Aorta (tissue), 5 donors: ENCODE data around the gene TRMT44. TPM values are rescaled to one million over a fixed set of nuclear protein-coding genes. Genes with fewer than 3 reads are reported as not detected.

Experiments
- ATAC-seq: fragments of 200-7000 bp; cut with Tn5 transposase; one replicate; pipeline ENCODE4 v1.9.1; 2022; ENCODE audit warnings: moderate library complexity; ENCODE audit not compliant: low FRiP score
- DNase-seq, 2 donors: peaks; one replicate each; pipeline ENCODE4 v3.0.0-alpha.2; 2020
- H3K27ac ChIP-seq, 2 donors: one replicate each; pipeline ENCODE4 v1.5.1; 2013; ENCODE audit warnings: low read length in 2 of 2, mild to moderate bottlenecking in 2 of 2, moderate library complexity in 2 of 2, control low read depth in 1 of 2, inconsistent platforms in 1 of 2, low read depth in 1 of 2
- H3K27me3 ChIP-seq, 2 donors: one replicate each; pipeline ENCODE4 v1.6.1; 2013; ENCODE audit warnings: control low read depth in 1 of 2, low read length in 1 of 2, mild to moderate bottlenecking in 1 of 2, moderate library complexity in 1 of 2; ENCODE audit not compliant: insufficient read depth in 2 of 2, control insufficient read depth in 1 of 2
- H3K36me3 ChIP-seq, 2 donors: one replicate each; pipeline ENCODE4 v1.6.1; 2013; ENCODE audit warnings: control low read depth in 1 of 2, low read length in 1 of 2, mild to moderate bottlenecking in 1 of 2; ENCODE audit not compliant: insufficient read depth in 2 of 2, control insufficient read depth in 1 of 2
- H3K4me1 ChIP-seq, 2 donors: one replicate each; pipeline ENCODE4 v1.6.1; 2013; ENCODE audit warnings: low read length in 2 of 2, control low read depth in 1 of 2, mild to moderate bottlenecking in 1 of 2, moderate library complexity in 1 of 2; ENCODE audit not compliant: insufficient read depth in 2 of 2, control insufficient read depth in 1 of 2
- H3K4me3 ChIP-seq, 2 donors: one replicate each; pipeline ENCODE4 v1.5.1; 2013; ENCODE audit warnings: low read length in 2 of 2, control low read depth in 1 of 2, mild to moderate bottlenecking in 1 of 2
- H3K9me3 ChIP-seq: one replicate; pipeline ENCODE4 v1.6.1; 2013; ENCODE audit warnings: mild to moderate bottlenecking, low read length; ENCODE audit not compliant: control insufficient read depth
- WGBS, 2 donors: extraction: QIAGEN DNeasy Blood & Tissue Kit; methylation state at CpG; one replicate each; pipeline ENCODE4 v1.1.7; 2013; 5-methylcytosine and 5-hydroxymethylcytosine counted together
- intact Hi-C, 2 donors: fragments of 100-400 bp; cut with DNase I; formaldehyde crosslinking; loops; one replicate each; pipeline versions ENCODE4 v1.14.2 to v1.15.0; 2022
- polyA plus RNA-seq, 2 donors: library from polyadenylated mRNA; stranded (reverse); fragments of 200-250 nt; gene quantifications; one replicate each; pipeline ENCODE4 v1.2.3, GENCODE V29; 2013
- total RNA-seq, 2 donors: library from RNA; stranded (reverse); fragmentation: NEBNext Ultra II Directional; extraction: Animal tissue kit (Norgen Biotek cat#: 25700); gene quantifications; one replicate each; pipeline ENCODE4 v1.2.1, GENCODE V29; 2021
- donor health status: healthy with polysubstance abuse.
- donor health status: Bipolar disorder and iron deficiency.
- donor health status: DM: no; HTN: no; CAD: no.
- donor health status: DM: no; HTN: no; CAD: no.
- donor health status: DM: yes; HTN: yes; CAD: no.

The TRMT44 gene
- total and polyA plus RNA-seq, 4 donors: 6.1 to 23.1 (median 14.2) TPM

- Histone ChIP-seq H3K27ac (no peak overlapping the region), H3K9me3 (no peaks in the 10 kb centered on the region), H3K4me1 (peaks cover 0 to 3% of the 10 kb centered on the region in 2 donors), H3K27me3 (no peaks in the 10 kb centered on the region), H3K4me3 (no peak overlapping the region), H3K36me3 (no peaks in the 10 kb centered on the region)
- WGBS, 2 donors: 48 to 49% methylated on average over 15 of the region's 15 CpGs
- ATAC-seq (no peak), DNase-seq (no peak)
- intact Hi-C loops: loop anchor here in 1 of 2 donors (2.0 kb wide), 1 partner anchor 32 kb away; no protein-coding TSS in a partner anchor
Observed at GRCh38 chr4:8504279-8505007, 63.9 kb downstream of the TRMT44 start.

- no peak overlapping the region for H3K27ac ChIP-seq
- no peaks in the 10 kb centered on the region for H3K36me3 ChIP-seq
- WGBS, 2 donors: 89 to 95% methylated on average over 7 of the region's 7 CpGs
- H3K4me1 ChIP-seq: peaks cover 0 to 3% of the 10 kb centered on the region in 2 donors
- no peak overlapping the region for H3K4me3 ChIP-seq
- no peak for DNase-seq
- H3K9me3 ChIP-seq: no peaks in the 10 kb centered on the region
- intact Hi-C loops: loop anchor here in 1 of 2 donors (2.0 kb wide), 1 partner anchor 32 kb away; no protein-coding TSS in a partner anchor
- ATAC-seq: no peak
- no peaks in the 10 kb centered on the region for H3K27me3 ChIP-seq
Observed at GRCh38 chr4:8505229-8505628, 64.7 kb downstream of the TRMT44 start.

GRCh38 chr4:8506006-8506372, 65.4 kb downstream of the TRMT44 start:
- intact Hi-C loops: no loop called here
- no peak overlapping the region for H3K4me3 ChIP-seq
- WGBS, 2 donors: 14 to 20% methylated on average over 5 of the region's 5 CpGs
- no peaks in the 10 kb centered on the region for H3K27me3 ChIP-seq
- DNase-seq (no peak), ATAC-seq (no peak)
- H3K36me3 ChIP-seq: no peaks in the 10 kb centered on the region
- H3K4me1 ChIP-seq: peaks cover 0 to 3% of the 10 kb centered on the region in 2 donors
- H3K9me3 ChIP-seq: no peaks in the 10 kb centered on the region
- peak overlapping the region; percentile 23 to 72 for H3K27ac ChIP-seq

GRCh38 chr4:8506373-8507195, 66.0 kb downstream of the TRMT44 start:
- WGBS, 2 donors: 3 to 7% methylated on average over 21 of the region's 21 CpGs
- Histone ChIP-seq H3K9me3 (no peaks in the 10 kb centered on the region), H3K36me3 (no peaks in the 10 kb centered on the region), H3K27me3 (no peaks in the 10 kb centered on the region), H3K27ac (peak overlapping the region; percentile 23 to 86), H3K4me3 (no peak overlapping the region), H3K4me1 (peaks cover 0 to 3% of the 10 kb centered on the region in 2 donors)
- ATAC-seq: peak; percentile 85
- peak in 1 of 2 donors; percentile 84 for DNase-seq
- intact Hi-C loops: no loop called here

GRCh38 chr4:8507196-8507570, 66.6 kb downstream of the TRMT44 start:
- peak overlapping the region in 1 of 2 donors; percentile 86 for H3K27ac ChIP-seq
- H3K9me3 ChIP-seq: no peaks in the 10 kb centered on the region
- intact Hi-C loops: no loop called here
- H3K36me3 ChIP-seq: no peaks in the 10 kb centered on the region
- ATAC-seq (peak; percentile 19), DNase-seq (no peak)
- H3K4me3 ChIP-seq: no peak overlapping the region
- no peaks in the 10 kb centered on the region for H3K27me3 ChIP-seq
- H3K4me1 ChIP-seq: peaks cover 0 to 3% of the 10 kb centered on the region in 2 donors
- 23 to 30% methylated on average over 13 of the region's 13 CpGs for WGBS, 2 donors

- Histone ChIP-seq H3K9me3 (no peaks in the 10 kb centered on the region), H3K36me3 (no peaks in the 10 kb centered on the region), H3K4me1 (peaks cover 0 to 3% of the 10 kb centered on the region in 2 donors), H3K4me3 (no peak overlapping the region), H3K27me3 (no peaks in the 10 kb centered on the region), H3K27ac (no peak overlapping the region)
- ATAC-seq (no peak), DNase-seq (no peak)
- 85 to 88% methylated on average over 9 of the region's 9 CpGs for WGBS, 2 donors
- intact Hi-C loops: no loop called here
Observed at GRCh38 chr4:8507624-8508023, 67.0 kb downstream of the TRMT44 start.

- H3K27ac ChIP-seq: no peak overlapping the region
- intact Hi-C loops: no loop called here
- ATAC-seq (no peak), DNase-seq (no peak)
- 87 to 96% methylated on average over 13 of the region's 13 CpGs for WGBS, 2 donors
- no peak overlapping the region for H3K4me3 ChIP-seq
- no peaks in the 10 kb centered on the region for H3K27me3 ChIP-seq
- H3K9me3 ChIP-seq: no peaks in the 10 kb centered on the region
- H3K4me1 ChIP-seq: peaks cover 0 to 3% of the 10 kb centered on the region in 2 donors
- no peaks in the 10 kb centered on the region for H3K36me3 ChIP-seq
Observed at GRCh38 chr4:8508266-8508665, 67.7 kb downstream of the TRMT44 start.

- DNase-seq: no peak
- no peak overlapping the region for H3K4me3 ChIP-seq
- H3K36me3 ChIP-seq: no peaks in the 10 kb centered on the region
- H3K4me1 ChIP-seq: peaks cover 0 to 3% of the 10 kb centered on the region in 2 donors
- 94 to 95% methylated on average over 9 of the region's 9 CpGs for WGBS, 2 donors
- no peak for ATAC-seq
- no peak overlapping the region for H3K27ac ChIP-seq
- intact Hi-C loops: no loop called here
- H3K9me3 ChIP-seq: no peaks in the 10 kb centered on the region
- H3K27me3 ChIP-seq: no peaks in the 10 kb centered on the region
Observed at GRCh38 chr4:8508740-8509139, 68.2 kb downstream of the TRMT44 start.
